ENCODE results near the gene MISP3.

MISP3 gene

GRCh38 chr19:14102756-14103155, 30.2 kb downstream of the MISP3 start:
- DNase-seq (ENCODE audit: low spot score), result no peak

GRCh38 chr19:14103310-14103709, 30.7 kb downstream of the MISP3 start:
- no peak for DNase-seq (ENCODE audit: low spot score)

GRCh38 chr19:14105680-14106079, 33.1 kb downstream of the MISP3 start:
- no peak for DNase-seq (ENCODE audit: low spot score)

GRCh38 chr19:14106840-14107239, 34.3 kb downstream of the MISP3 start:
- no peak for DNase-seq (ENCODE audit: low spot score)

- DNase-seq (ENCODE audit: low spot score), result no peak
Measured at GRCh38 chr19:14107581-14108461, 35.2 kb downstream of the MISP3 start.

GRCh38 chr19:14110650-14111049, 38.1 kb downstream of the MISP3 start:
- no peak for DNase-seq (ENCODE audit: low spot score)

- DNase-seq (ENCODE audit: low spot score), result no peak
Measured at GRCh38 chr19:14111486-14111885, 38.9 kb downstream of the MISP3 start.

- DNase-seq (ENCODE audit: low spot score), result no peak
Measured at GRCh38 chr19:14112051-14112808, 39.6 kb downstream of the MISP3 start.

GRCh38 chr19:14112809-14113385, 40.3 kb downstream of the MISP3 start:
- DNase-seq (ENCODE audit: low spot score), result no peak

GRCh38 chr19:14113762-14114414, 41.3 kb downstream of the MISP3 start:
- DNase-seq (ENCODE audit: low spot score), result peak; percentile 69

GRCh38 chr19:14114439-14114838, 41.9 kb downstream of the MISP3 start:
- DNase-seq (ENCODE audit: low spot score), result no peak

GRCh38 chr19:14114854-14115253, 42.3 kb downstream of the MISP3 start:
- DNase-seq (ENCODE audit: low spot score), result peak; percentile 55

- no peak for DNase-seq (ENCODE audit: low spot score)
Measured at GRCh38 chr19:14115756-14116155, 43.2 kb downstream of the MISP3 start.

- DNase-seq (ENCODE audit: low spot score), result no peak
Measured at GRCh38 chr19:14116525-14116917, 43.9 kb downstream of the MISP3 start.

GRCh38 chr19:14116918-14117578, 44.5 kb downstream of the MISP3 start:
- DNase-seq (ENCODE audit: low spot score), result no peak

- peak; percentile 98 for DNase-seq (ENCODE audit: low spot score)
Measured at GRCh38 chr19:14117668-14118164, 45.1 kb downstream of the MISP3 start, which contains the start of gene PRKACA. TSS of gene PRKACA (minus strand) at chr19:14117762. CDS start at chr19:14117547, 215 bp downstream.

GRCh38 chr19:14118165-14119051, 45.8 kb downstream of the MISP3 start:
- no peak for DNase-seq (ENCODE audit: low spot score)

GRCh38 chr19:14119146-14119545, 46.6 kb downstream of the MISP3 start:
- DNase-seq (ENCODE audit: low spot score), result no peak

GRCh38 chr19:14119644-14120496, 47.3 kb downstream of the MISP3 start:
- no peak for DNase-seq (ENCODE audit: low spot score)

- DNase-seq (ENCODE audit: low spot score), result no peak
Measured at GRCh38 chr19:14120497-14120780, 47.9 kb downstream of the MISP3 start.

All from hematopoietic multipotent progenitor cell treated with erythropoietin and hydrocortisone succinate and interleukin-3 and kit ligand, for 15 days (in vitro differentiated cells).